DMS53 treated with DMSO at 0.1 percent for 48 hours (cell line): ENCODE results near the gene JAZF1.
A peak's percentile ranks its signal among the peaks of the same experiment; 100 is the strongest.

Experiments used
- DNase-seq: peaks from one replicate; lab custom pipeline; 2025; ENCODE audit not compliant: unreplicated experiment; lab: John Stamatoyannopoulos, UW

JAZF1 gene

DNA sequence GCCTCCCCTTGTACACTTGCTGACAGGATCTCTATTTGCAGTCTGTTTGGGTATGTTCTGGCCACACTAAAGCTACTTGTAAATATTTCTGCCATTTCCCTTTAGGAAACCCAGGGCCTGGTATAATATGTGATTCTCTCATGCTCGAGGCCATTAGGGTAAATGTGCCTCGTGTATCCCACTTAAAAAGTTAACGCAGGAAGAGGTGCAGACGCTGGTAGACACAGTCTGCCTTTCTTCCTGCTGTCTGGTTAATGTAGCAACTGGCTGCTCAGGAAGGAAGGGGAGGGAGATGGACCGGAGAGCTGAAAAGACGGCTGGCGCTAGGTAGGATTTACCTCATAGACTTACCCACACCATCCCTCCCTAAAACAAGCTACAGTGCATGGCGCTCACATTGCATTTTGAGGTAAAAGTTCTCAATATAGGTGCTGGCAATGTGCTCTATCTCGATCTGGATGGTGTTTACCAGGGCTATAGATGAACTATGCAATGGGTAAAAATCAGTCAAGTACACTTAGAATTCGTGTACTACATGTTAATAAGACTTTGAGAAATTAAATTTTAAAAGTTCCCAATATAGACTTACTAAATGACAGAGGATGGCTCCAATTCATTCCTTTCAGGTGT is 125.9 kb downstream of the JAZF1 start:
- DNase-seq, result no peak

DNA sequence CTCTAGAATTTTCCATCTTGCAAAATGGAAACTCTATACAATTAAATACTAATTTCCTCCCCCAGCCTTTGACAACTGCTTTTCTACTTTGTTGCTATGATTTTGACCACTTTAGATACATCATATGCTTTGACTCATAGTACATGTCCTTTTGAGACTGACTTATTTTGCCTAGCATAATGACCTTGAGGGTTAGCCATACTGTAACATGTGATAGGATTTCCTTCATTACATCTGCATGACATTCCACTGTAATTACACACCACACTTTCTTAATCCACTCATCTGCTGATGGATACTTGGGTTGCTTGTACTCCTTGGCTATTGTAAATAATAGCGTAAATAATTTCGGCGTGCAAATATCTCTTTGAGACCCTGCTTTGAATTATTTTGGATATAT is 127.7 kb downstream of the JAZF1 start:
- no peak for DNase-seq

DNA sequence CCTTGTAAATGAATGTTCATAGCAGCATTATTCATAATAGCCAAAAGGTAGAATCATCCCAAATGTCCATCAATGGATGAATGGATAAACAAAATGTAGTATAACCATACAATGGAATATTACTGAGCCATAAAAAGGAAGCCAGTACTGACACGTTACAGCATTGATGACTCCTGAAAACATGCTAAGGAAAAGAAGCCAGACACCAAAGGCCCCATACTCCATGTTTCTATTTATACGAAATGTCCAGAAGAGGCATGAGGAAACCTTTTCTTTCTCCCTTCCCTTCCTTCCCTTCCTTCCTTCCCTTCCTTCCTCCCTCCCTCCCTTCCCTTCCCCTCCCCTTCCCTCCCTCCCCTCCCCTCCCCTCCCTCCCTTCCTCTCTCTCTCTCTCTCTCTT is 131.9 kb downstream of the JAZF1 start:
- no peak for DNase-seq

DNA sequence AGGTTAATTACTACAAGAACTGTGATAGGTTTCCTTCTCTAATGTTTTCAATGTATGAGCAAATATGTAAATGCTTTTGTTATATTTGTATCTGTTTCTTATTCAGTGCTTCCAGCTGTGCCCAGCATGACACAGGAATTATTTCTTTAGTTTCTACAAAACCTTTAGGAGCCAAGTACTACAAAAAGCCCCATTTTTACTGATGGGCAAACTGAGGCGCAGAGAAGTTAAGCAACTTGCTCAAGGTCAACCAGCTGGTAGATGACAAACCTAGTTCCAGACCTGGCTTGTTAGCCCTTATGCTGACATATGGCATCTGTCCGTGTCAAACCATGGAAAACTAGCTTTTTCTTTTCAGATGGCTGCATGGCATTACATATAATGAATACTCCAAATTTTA is 134.6 kb downstream of the JAZF1 start:
- no peak for DNase-seq

DNA sequence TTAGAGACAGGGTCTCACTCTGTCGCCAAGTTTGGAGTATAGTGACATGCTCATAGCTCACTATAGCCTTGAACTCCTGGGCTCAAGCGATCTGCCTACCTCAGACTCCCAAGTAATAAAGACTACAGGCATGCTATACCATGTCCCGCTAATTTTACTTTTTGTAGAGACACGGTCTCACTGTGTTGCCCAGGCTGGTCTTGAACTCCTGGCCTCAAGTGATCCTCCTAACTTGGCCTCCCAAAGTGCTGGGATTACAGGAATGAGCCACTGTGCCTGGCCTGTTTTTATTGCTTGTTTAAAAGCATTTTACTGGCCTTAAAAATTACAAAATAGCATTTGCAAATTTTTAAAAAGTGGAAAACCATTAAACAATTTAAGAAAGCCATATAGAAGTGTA is 135.0 kb downstream of the JAZF1 start:
- DNase-seq, result no peak

DNA sequence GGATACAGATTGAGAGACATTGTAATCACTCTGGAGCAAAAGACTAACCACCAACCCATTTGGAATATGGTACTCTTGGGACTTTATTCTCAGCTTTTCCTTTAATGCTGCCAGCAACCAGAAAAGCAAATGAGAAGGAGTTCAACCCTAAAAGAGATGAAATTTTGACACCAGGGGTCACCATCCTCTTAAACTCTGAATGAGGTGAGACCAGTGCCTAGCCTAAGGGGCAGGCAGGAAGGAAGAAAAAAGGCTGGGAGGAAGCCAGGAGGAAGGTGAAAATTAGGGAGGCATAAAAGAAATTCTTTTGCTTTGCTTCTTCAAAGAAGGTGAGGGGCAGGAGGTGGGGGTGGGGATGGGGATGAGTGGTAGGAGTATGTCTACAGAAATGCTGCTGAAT is 135.8 kb downstream of the JAZF1 start:
- no peak for DNase-seq

DNA sequence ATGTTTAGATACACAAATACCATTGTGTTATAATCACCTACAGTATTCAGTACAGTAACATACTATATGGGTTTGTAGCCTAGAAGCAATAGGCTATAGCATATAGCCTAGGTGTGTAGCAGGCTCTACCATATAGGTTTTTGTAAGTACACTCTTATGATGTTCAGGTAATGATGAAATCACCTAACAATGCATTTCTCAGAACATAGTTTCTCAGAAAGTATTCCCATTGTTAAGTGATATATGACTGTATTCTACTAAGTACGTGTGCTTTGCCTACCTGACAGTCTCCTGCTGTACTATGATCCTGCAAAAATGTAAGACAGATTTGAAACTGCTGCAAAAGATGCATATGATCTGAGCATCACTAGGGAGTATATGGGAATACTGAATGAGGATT is 137.9 kb downstream of the JAZF1 start:
- DNase-seq, result no peak

DNA sequence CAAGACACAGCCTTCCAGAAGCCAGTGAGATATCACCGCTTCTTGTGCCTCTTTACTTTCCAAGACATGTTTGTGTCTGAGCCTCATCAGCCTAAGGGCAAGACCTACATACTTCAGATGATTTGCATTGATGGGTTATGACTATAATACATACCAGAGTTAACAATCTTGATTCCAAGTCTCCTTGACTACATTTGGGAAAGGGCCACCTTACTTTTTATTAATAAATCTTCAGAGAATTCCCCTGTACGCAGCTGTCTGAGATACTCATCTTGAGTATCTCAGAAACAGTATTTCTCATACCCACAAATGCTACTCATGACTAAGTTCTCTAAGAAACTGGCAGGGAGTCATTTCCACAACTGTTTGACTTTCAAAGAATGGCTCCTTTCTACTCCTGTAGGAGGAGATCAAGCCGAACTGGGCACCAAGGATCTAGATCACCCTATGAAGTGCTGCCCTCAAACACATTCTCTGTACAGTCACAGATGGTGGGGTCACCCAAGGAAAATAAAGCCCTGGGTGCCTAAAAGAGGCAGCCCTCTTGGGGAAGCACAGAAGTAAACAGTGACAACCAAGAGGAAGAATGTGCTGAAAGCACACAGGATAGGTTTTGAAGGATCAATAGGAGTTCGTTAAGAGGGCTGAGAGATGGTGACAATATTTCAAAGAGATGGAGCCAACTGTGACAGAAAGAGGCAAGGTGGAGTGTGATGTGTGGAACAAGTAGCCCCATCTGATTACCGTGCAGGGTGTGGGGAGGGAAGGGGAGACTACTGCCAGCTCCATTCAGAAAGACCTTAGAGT is 138.9 kb downstream of the JAZF1 start:
- no peak for DNase-seq

DNA sequence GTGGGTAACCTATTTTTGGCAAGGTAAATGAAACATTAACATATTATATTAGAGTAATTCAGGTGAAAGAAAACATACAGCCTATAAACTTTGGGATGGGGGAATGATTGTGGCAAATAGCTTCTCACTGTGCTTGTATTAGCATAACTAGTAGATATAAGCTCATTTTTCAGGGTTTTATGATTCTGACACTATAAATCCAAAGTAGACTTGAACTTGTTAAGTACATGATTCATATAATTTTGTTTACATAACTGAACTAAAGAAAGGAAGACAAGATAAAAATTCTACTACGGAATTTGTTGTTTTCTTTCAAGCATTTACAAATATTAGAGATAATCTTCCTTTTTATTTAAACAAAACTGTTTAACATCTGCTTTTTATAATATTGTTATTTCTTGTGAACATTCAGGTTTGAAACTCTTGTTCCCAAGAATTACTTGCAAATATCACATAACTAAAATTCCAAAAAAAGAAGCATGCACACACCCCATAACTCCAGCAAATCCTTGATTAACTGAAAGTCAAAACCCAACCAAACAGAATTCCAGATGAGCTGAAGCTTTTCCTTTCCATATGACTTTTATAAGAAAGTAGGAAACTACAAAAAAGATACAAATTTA is 142.3 kb downstream of the JAZF1 start:
- DNase-seq, result no peak

DNA sequence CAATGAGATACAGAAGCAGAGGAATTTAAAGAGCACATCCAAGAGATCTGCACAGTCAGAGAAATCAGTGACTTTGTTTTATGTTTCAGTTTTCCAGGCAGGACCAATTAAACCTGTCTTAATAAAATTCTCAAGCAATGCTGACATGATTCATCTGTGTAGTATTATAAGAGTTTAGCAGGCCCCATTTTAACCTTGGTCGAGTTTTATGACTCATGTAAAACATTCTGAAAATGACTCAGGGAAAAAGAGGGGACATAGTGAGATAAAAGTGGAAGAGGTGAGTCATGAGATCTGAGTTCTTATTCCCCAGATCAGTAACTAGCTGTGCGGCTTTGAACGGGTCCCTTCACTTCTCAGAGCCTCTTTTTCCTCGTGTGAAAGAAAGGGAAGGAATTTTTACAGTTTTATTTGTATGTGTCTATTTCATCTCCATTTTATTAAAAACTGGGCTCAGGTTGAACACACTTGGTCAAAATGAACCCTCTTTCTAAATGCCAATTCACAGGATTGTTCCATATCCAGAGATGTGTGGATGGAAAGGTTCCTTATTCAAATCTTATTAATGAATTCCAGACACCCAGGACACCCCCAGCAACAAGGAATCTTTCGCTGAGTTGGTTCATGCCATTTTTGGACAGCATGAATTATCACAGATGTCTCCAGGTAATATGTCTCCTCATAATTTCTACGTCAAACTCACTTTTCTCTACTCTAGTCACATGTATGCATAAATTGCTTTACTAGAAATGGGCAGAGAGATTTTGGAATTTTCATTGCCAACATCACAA is 143.2 kb downstream of the JAZF1 start:
- DNase-seq, result peak; percentile 62

DNA sequence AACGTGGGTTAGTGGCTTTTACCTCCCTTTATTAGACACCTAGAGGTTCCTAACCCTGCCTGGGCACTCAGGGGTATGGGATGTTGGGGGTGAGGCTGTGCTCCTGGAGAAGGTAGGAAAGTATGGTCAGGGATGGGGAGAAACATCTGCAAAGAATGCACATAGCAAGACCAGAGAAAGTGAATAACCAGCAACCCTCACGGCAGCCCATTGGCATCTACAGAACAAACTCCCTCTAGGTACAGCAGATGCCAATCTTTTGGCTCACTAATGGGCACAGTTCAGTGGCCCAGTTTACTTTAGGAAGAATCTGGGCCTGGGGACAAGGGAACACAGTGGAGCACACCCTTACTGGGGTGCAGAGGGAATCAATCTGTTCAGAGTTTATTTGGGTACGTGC is 143.9 kb downstream of the JAZF1 start:
- no peak for DNase-seq

DNA sequence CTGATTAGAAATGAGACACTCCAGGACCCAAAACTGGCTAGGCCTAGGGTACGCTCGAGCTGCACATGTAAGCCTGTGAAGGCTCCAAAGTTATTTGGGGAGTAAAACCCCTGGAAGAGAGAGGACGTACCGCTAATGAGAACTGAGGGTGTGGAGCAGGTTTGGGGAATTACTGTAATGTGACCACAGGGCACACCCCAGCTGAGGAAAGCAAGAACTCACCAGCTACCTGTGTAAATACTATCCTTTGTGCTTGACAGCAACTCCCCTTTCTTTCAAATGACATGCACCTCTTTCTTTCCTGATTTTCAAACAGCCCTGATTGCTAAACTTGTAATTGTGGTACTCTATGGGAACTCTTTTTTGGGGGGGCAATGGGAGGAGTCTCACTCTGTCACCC is 147.2 kb downstream of the JAZF1 start:
- DNase-seq, result no peak

DNA sequence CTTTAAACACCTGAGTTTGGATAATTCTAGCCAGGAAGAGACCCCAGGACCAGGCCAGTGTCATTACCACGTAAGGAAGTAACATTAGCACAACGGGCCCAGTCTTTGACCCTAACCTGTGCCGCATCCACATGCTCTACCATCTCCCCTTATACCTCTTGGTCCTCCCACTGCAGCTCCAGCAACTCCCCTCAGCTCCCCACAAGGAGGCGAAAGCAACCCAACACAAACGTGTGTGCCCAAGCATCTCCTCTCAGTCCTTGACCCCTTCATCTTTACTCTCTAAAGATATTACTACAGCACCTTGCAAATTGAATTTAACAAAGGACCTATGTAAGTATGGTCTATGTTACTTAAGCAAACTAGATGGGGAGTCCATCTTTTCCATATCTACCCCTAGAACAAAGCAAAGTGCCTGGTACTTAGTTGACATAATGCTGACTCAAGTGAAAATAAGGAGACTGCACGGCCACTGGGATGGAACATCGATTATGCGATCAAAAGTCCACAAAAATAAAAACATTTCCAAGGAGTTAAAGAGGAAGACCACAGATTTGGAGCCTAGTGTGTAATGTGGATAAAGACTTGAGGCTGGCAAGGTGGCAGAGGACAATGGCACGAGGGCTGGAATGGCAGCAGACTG is 147.7 kb downstream of the JAZF1 start:
- DNase-seq, result no peak

DNA sequence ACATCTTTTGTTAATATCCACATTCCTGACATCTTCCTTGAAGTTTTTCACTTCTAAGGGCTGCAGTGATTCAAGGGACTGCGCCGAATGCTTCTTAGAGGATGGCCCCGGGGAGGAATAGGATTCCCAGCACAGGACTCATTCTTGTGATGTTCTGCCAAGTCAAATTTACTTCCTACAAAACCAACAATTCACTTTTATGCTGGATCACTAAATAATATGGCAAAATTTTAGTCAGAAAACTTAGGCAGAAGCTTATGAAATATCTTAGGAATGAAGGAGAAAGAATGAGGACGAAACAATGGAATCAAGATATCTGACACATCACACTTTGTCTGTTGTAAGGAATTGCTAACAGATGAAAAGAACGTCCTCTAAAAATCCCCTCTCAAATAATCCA is 151.5 kb downstream of the JAZF1 start:
- DNase-seq, result no peak

DNA sequence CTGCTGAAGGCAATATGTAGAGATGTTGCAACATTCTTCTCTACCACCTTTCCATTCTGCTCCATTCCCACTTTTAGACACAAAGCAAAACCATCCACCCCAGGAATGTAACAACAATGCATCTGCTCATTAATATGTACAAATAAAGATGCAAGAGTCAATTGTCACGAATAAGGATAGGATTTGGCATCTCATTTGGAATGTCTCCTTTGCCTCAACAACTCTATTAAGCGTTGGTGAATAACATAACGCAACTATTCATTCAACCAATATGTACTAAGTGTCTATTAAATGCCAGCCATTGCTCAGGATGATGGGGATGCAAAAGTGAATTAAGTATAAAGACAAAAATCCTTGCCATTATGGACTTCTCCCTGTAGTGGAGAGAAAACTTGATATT is 152.1 kb downstream of the JAZF1 start:
- DNase-seq, result no peak

DNA sequence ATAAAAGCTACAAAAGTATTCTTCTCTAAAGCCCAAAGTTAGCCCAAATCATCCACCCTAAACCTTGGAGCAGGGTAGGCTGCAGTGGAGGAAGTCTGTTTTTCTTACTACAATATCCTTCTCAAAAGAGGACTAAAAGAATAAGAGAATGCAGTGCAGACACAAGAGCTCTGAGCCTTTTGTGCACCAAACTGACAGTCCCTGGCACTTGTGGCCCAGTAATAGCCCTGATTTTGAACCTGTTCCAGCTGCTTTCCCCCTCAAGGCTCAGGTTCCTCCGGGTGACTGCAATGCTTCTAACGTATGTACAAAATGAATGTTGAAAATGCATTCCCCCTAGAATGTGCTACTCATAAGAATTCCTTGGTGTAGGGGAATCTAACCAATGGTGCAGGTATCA is 154.4 kb downstream of the JAZF1 start:
- no peak for DNase-seq

DNA sequence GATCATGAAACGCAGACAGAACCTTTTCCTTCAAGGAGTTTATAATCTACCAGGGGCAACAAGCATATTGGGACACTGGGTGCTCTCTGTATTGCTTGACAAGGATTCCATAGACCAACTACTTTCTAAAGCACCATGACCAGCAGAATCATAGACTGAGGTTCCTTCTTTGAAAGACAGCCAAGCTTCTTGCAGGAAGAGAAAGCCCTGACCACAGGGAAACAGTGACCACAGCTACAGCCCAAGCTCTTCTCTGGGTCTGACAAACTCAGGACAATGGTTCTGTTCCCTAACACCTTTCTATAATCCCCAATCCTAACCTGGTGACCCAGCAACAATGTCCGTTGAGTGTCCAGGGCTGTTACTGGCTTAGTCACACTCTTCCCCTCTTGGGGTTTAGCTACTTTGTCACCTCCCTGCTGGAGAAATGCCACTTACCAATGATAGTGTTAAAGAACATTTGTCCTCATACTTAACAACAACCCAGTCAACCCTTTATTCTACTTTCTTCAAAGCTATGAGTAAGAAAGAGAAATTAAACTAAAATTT is 155.7 kb downstream of the JAZF1 start:
- DNase-seq, result no peak

DNA sequence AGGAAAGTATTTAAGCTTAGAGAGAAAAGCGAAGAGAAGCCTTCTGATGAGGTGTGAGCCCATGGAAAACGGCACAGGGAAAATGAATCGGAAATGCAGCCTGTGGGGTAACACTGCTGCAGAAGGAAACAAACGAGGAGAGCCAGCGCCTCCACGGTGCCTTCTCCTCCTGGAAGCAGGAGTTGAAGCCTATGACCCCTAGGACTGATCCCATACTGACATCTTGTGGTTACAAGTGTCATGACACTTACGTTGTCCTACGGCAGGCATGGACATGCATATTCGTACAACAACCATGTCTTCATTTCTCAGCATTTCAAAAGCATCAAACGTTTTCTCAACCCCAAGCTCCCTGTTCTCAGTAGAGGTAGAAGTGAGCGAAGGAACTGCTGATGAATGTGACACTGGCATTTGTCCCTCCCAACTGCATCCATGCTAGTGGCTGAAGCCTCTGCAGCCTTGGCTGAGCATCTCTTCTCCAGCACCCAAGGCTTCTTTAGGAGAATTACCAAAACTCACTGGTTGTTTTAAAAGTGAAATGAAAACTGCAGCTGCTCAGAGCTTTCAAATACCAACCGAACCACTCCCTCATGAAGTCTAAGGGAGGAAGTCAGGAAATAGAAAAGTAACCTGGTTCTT is 160.2 kb downstream of the JAZF1 start:
- DNase-seq, result peak; percentile 82

DNA sequence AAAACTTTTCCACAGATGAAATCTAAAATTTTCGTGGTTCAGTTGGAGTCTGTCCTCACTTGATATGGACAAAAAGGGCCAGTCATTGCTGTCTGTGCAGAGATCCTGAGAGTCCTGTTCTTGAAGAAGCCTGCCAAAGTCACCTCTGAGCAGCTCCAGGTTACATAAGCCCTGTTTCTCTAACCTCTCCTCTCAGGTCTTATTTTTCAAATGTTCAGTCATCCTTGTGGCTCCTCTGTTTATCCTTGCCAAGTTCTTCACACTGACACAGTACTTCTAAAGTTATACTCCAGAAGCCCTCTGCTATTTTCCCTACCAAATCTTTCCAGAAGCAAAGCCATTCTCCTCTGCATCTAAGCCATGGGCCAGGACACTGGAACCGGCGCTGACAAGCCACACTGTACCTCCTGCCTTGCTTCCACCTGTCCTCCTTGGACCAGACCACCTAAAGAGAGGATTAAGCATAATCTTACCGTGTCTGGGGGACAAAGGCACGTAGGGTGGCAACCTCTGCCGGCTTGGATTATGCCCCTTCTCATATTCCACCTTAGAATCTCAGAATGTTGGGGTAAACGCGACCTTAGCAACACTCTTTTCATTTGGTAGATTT is 161.6 kb downstream of the JAZF1 start:
- no peak for DNase-seq

DNA sequence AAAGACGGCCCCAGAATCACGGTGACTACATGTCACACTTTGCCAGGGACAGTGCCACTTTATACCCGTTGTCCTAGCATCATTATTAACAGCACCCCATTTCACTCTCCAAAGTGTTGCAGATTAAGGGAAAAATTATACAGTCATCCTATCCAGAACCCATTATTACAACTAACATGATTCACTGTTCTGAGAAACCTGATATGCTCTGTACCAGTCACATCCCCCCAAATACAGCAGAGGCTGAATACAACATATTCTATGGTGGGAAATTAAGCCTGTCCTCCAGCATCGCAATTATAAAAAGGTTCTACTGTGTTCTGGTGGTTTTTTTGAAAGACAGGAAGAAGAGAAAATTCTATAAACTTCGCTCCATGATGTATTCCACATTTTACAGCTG is 162.1 kb downstream of the JAZF1 start:
- DNase-seq, result no peak
